H1 (cell line): ENCODE data around the gene CRYM. TPM values are rescaled to one million over a fixed set of nuclear protein-coding genes. Genes with fewer than 3 reads are reported as not detected.

Experiments used
- CTCF ChIA-PET: fragments of 300-600 bp; sonication (Branson Sonifier 250); formaldehyde crosslinking; loops from one replicate; lab custom pipeline; 2021; ENCODE audit not compliant: partially characterized antibody; lab: Charles Lee
- POLR2A ChIA-PET: fragments of 300-600 bp; sonication (Branson Sonifier 250); formaldehyde crosslinking; loops from one replicate; lab custom pipeline; 2021; ENCODE audit warnings: inconsistent platforms; ENCODE audit not compliant: partially characterized antibody; lab: Charles Lee
- DNase-seq, 2 experiments: peaks; one replicate each; pipeline versions ENCODE4 v3.0.0 to v3.0.0-alpha.2; 2010 to 2022; ENCODE audit warnings: low spot score in 2 of 2, low read depth in 1 of 2, mixed read lengths in 1 of 2
- FAIRE-seq: peaks from 2 replicates; lab custom pipeline; 2011; peaks lifted over from hg19 to GRCh38; lab: Jason Lieb, UNC
- H2AFZ ChIP-seq: 2 replicates; pipeline ENCODE4 v1.8.1; 2012; ENCODE audit warnings: low read length, inconsistent platforms
- H2AK5ac ChIP-seq: 2 replicates; pipeline ENCODE4 v1.6.1; 2013; ENCODE audit warnings: low read depth, low read length
- H2BK120ac ChIP-seq: replicated peaks from 2 replicates; pipeline ENCODE3; 2013; ENCODE audit warnings: low read depth, low read length, inconsistent platforms
- H2BK12ac ChIP-seq: 2 replicates; pipeline ENCODE4 v1.6.1; 2013; ENCODE audit warnings: low read depth, low read length
- H2BK15ac ChIP-seq: 2 replicates; pipeline ENCODE4 v1.6.1; 2013; ENCODE audit warnings: low read length
- H2BK20ac ChIP-seq: 2 replicates; pipeline ENCODE4 v1.6.1; 2013; ENCODE audit warnings: low read length
- H2BK5ac ChIP-seq: 2 replicates; pipeline ENCODE4 v1.6.1; 2013; ENCODE audit warnings: low read depth, low read length
- H3K14ac ChIP-seq: 2 replicates; pipeline ENCODE4 v1.6.1; 2013; ENCODE audit warnings: inconsistent platforms; ENCODE audit not compliant: insufficient read length
- H3K18ac ChIP-seq: 2 replicates; pipeline ENCODE4 v1.6.1; 2013; ENCODE audit warnings: low read length; ENCODE audit errors: extremely low read depth
- H3K23ac ChIP-seq: 2 replicates; pipeline ENCODE4 v1.6.1; 2013; ENCODE audit warnings: inconsistent platforms; ENCODE audit not compliant: insufficient read length
- H3K23me2 ChIP-seq: 2 replicates; pipeline ENCODE4 v1.6.1; 2013; ENCODE audit warnings: low read depth, low read length
- H3K27ac ChIP-seq: 2 replicates; pipeline ENCODE4 v1.6.1; 2011; ENCODE audit warnings: low read depth, low read length, inconsistent platforms
- H3K27me3 ChIP-seq, 4 experiments: replicated peaks in 1 of 4; 1 replicate in 1 of 4; 2 replicates in 3 of 4; pipeline versions ENCODE4 v1.6.1 to v1.8.1; 2011 to 2013; ENCODE audit warnings: low read length in 3 of 4, mild to moderate bottlenecking in 3 of 4, inconsistent platforms in 2 of 4, mixed read lengths in 2 of 4, moderate library complexity in 1 of 4; ENCODE audit not compliant: control insufficient read depth in 3 of 4, insufficient read depth in 3 of 4; ENCODE audit errors: extremely low read depth in 1 of 4
- H3K36me3 ChIP-seq, 4 experiments: 2 replicates each; pipeline versions ENCODE4 v1.6.1 to v1.8.1; 2011 to 2013; ENCODE audit warnings: mild to moderate bottlenecking in 4 of 4, low read length in 3 of 4, moderate library complexity in 2 of 4, control low read depth in 1 of 4, inconsistent platforms in 1 of 4; ENCODE audit not compliant: insufficient read depth in 4 of 4, control insufficient read depth in 2 of 4
- H3K4ac ChIP-seq: replicated peaks from 2 replicates; pipeline ENCODE3; 2013; ENCODE audit warnings: low read length, low read depth, mixed read lengths, inconsistent platforms; ENCODE audit not compliant: insufficient read length
- H3K4me1 ChIP-seq, 4 experiments: replicated peaks in 1 of 4; 1 replicate in 1 of 4; 2 replicates in 3 of 4; pipeline versions ENCODE4 v1.6.1 to v1.8.1; 2011 to 2013; ENCODE audit warnings: low read length in 3 of 4, inconsistent platforms in 2 of 4, mixed read lengths in 1 of 4; ENCODE audit not compliant: insufficient read depth in 4 of 4, control insufficient read depth in 3 of 4
- H3K4me2 ChIP-seq, 2 experiments: 2 replicates each; pipeline versions ENCODE4 v1.6.1 to v1.8.1; 2011 to 2013; ENCODE audit warnings: low read depth in 2 of 2, low read length in 2 of 2, control low read depth in 1 of 2, inconsistent platforms in 1 of 2, mild to moderate bottlenecking in 1 of 2; ENCODE audit not compliant: insufficient read depth in 1 of 2
- H3K4me3 ChIP-seq, 4 experiments: fragments of 200-600, 300-600 bp in 1 of 4; sonication (generic), shearing (Covaris generic), sonication (Bioruptor Twin) in 1 of 4; 2 replicates each; pipeline versions ENCODE4 v1.5.1 to v1.8.1; 2011 to 2016; ENCODE audit warnings: low read length in 4 of 4, low read depth in 3 of 4, control low read depth in 2 of 4, inconsistent platforms in 2 of 4, mild to moderate bottlenecking in 2 of 4, mixed read lengths in 1 of 4, moderate library complexity in 1 of 4; ENCODE audit not compliant: insufficient read depth in 2 of 4; ENCODE audit errors: extremely low read depth in 1 of 4
- H3K56ac ChIP-seq: replicated peaks from 2 replicates; pipeline ENCODE3; 2013; ENCODE audit warnings: low read depth, mild to moderate bottlenecking, mixed read lengths, low read length, inconsistent platforms; ENCODE audit not compliant: insufficient read length
- H3K79me1 ChIP-seq: 2 replicates; pipeline ENCODE4 v1.6.1; 2013; ENCODE audit warnings: low read depth, low read length, control low read depth
- H3K79me2 ChIP-seq, 2 experiments: 2 replicates each; pipeline versions ENCODE4 v1.6.1 to v1.8.1; 2012 to 2013; ENCODE audit warnings: low read length in 2 of 2, mild to moderate bottlenecking in 2 of 2, inconsistent platforms in 1 of 2; ENCODE audit not compliant: insufficient read depth in 2 of 2, control insufficient read depth in 1 of 2
- H3K9ac ChIP-seq, 4 experiments: replicated peaks in 1 of 4; 1 replicate in 1 of 4; 2 replicates in 3 of 4; pipeline versions ENCODE4 v1.6.1 to v1.8.1; 2011 to 2013; ENCODE audit warnings: low read depth in 3 of 4, low read length in 3 of 4, control low read depth in 2 of 4, mild to moderate bottlenecking in 2 of 4, moderate library complexity in 2 of 4, inconsistent platforms in 1 of 4; ENCODE audit errors: extremely low read depth in 1 of 4
- H3K9me3 ChIP-seq, 2 experiments: 2 replicates each; pipeline versions ENCODE4 v1.6.1 to v1.8.1; 2012 to 2013; ENCODE audit warnings: mild to moderate bottlenecking in 2 of 2, moderate library complexity in 2 of 2, control low read depth in 1 of 2, inconsistent platforms in 1 of 2, low read depth in 1 of 2, low read length in 1 of 2, mixed read lengths in 1 of 2; ENCODE audit not compliant: insufficient read depth in 2 of 2
- H4K20me1 ChIP-seq, 2 experiments: replicated peaks in 1 of 2; 2 replicates each; pipeline versions ENCODE3 to v1.8.1; 2011 to 2013; ENCODE audit warnings: inconsistent platforms in 2 of 2, low read length in 2 of 2, mild to moderate bottlenecking in 1 of 2; ENCODE audit not compliant: insufficient read depth in 2 of 2, control insufficient read depth in 1 of 2
- H4K5ac ChIP-seq: 2 replicates; pipeline ENCODE4 v1.6.1; 2013; ENCODE audit warnings: low read length, low read depth, mixed read lengths, inconsistent platforms; ENCODE audit not compliant: insufficient read length
- H4K8ac ChIP-seq: 2 replicates; pipeline ENCODE4 v1.8.0; 2013; ENCODE audit warnings: mild to moderate bottlenecking, moderate library complexity, low read length, inconsistent platforms; ENCODE audit not compliant: insufficient read depth; ENCODE audit errors: extremely low read depth
- H4K91ac ChIP-seq: replicated peaks from 2 replicates; pipeline ENCODE3; 2013; ENCODE audit warnings: low read length, mixed read lengths, inconsistent platforms; ENCODE audit not compliant: insufficient read length
- CBX5 ChIP-seq: fragments of 300-800, 300-1000 bp; sonication (generic); IDR thresholded peaks from 2 replicates; pipeline ENCODE4 v1.7.1; 2016; ENCODE audit warnings: antibody characterized with exemption, low read length, low read depth
- EGR1 ChIP-seq: IDR thresholded peaks from 2 replicates; pipeline ENCODE4 v1.6.1; 2011; ENCODE audit warnings: low read depth, low read length, borderline replicate concordance
- HDAC2 ChIP-seq, 2 experiments: fragments of 300-600 bp in 1 of 2; sonication (generic) in 1 of 2; IDR thresholded peaks; 2 replicates each; pipeline ENCODE4 v1.6.1; 2011 to 2012; ENCODE audit warnings: low read depth in 2 of 2, low read length in 2 of 2, mild to moderate bottlenecking in 2 of 2, moderate library complexity in 2 of 2, borderline replicate concordance in 1 of 2, inconsistent platforms in 1 of 2
- HDAC6 ChIP-seq: IDR thresholded peaks from one replicate; pipeline ENCODE4 v1.7.1; 2012; ENCODE audit warnings: low read depth, mild to moderate bottlenecking, inconsistent platforms, low read length, moderate library complexity
- JUND ChIP-seq: IDR thresholded peaks from 2 replicates; pipeline ENCODE4 v1.6.1; 2011; ENCODE audit warnings: mild to moderate bottlenecking, improper control_type of control experiment, low read length
- NRF1 ChIP-seq: IDR thresholded peaks from 2 replicates; pipeline ENCODE4 v1.6.1; 2011; ENCODE audit warnings: mild to moderate bottlenecking, low read depth, low read length, improper control_type of control experiment
- POLR2AphosphoS5 ChIP-seq: IDR thresholded peaks from 2 replicates; pipeline ENCODE4 v1.6.1; 2011; ENCODE audit warnings: low read depth, low read length
- SIRT6 ChIP-seq: IDR thresholded peaks from one replicate; pipeline ENCODE4 v1.7.1; 2012; ENCODE audit warnings: low read length, inconsistent platforms
- SP4 ChIP-seq: IDR thresholded peaks from 2 replicates; pipeline ENCODE4 v1.6.1; 2012; ENCODE audit warnings: low read length, inconsistent platforms
- SRF ChIP-seq: IDR thresholded peaks from 2 replicates; pipeline ENCODE4 v1.6.1; 2011; ENCODE audit warnings: mild to moderate bottlenecking, low read depth, low read length, moderate library complexity
- TBP ChIP-seq: IDR thresholded peaks from 2 replicates; pipeline ENCODE4 v1.6.1; 2011; ENCODE audit warnings: low read depth, low read length, improper control_type of control experiment
- WGBS, 2 experiments: shearing (Covaris generic) in 1 of 2; methylation state at CpG; one replicate each; pipeline versions ENCODE4 v1.1.6 to v1.1.7; 2013 to 2015; ENCODE audit warnings: low lambda C conversion rate in 2 of 2, mixed read lengths in 2 of 2, inconsistent platforms in 1 of 2, low coverage in 1 of 2, missing lambda C conversion rate in 1 of 2; ENCODE audit not compliant: insufficient replicate concordance in 2 of 2, insufficient coverage in 1 of 2, insufficient read length in 1 of 2; ENCODE audit errors: extremely low coverage in 1 of 2, missing lambda C conversion rate in 1 of 2; 5-methylcytosine and 5-hydroxymethylcytosine counted together
- polyA plus RNA-seq, 7 experiments: library from polyadenylated mRNA; depleted of rRNA in 3 of 7; stranded (reverse) in 5 of 7; unstranded in 2 of 7; fragments of >200 nt in 5 of 7; fragments of 200-250 nt in 2 of 7; gene quantifications; 1 replicate in 5 of 7; 2 replicates in 1 of 7; 4 replicates in 1 of 7; pipeline versions ENCODE4 v1.2.1 to v1.2.3, GENCODE V29; 2011 to 2013; ENCODE audit warnings: missing spikeins in 2 of 7, mixed read lengths in 2 of 7
- total RNA-seq: library from RNA; stranded (reverse); fragmentation: NEBNext Ultra II Directional; extraction: Animal tissue kit (Norgen Biotek cat#: 25700); gene quantifications from 2 replicates; pipeline ENCODE4 v1.2.1, GENCODE V29; 2021
- TF ChIP-seq, protein P1 (sequence below): IDR thresholded peaks from 2 replicates; pipeline ENCODE4 v1.6.1; 2011; ENCODE audit warnings: low read depth, mild to moderate bottlenecking, low read length; ENCODE audit not compliant: insufficient read depth

The CRYM gene
- total and polyA plus RNA-seq, 2 of the 8 experiments (the other 6 are each of a cell fraction or from before 2014, with no cell fraction given), result 12.9 to 40.4 TPM

DNA sequence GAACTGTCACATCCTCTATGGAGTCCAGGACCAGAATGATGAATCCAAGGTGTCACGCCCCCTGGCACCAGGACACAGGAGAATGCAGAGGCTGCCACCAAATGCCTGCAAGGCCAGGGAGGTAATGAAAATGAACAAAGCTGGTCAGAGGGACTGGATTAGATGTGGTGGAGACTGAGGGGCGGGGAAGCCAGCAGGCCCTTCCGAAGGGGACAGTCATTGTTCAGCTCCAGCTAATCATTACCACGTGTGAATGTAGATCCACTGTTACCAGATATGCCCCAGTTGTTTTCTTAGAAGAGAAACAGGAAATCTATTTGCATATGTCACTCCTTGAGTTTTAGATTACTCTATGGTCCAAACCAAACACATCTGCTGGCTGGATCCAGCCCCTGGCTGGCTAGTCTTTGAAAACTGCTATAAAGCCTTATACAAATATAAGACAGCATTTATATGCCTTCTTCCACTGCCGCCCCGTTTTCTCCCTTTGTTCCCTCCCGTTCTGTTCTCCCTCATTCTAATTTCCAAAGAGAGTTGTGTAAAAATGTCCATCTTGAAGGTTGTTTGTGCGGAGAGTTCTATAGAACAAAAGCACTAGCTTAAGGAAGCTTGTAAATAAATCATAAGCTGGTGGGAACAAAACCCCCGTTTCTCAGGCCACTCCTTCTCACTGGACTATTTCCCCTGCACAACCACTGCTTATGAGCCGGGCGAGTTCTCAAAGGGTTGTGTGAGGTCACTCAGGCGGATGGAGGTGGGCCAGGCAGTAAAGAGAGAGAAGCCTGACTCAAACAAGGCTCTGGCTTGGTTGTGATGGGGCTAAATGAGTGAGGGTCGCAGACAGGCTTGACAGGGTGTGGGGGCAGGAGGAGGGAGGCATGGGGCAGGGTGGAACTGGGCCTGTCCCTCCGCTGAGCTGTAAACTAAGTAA lies 14.2 kb downstream of the CRYM start:
- Histone ChIP-seq H3K18ac (no peak overlapping the region), H3K23ac (no peak overlapping the region), H3K79me1 (no peaks in the 10 kb centered on the region), H3K4me2 (no peak overlapping the region), H2BK5ac (no peak overlapping the region), H4K20me1 (no peaks in the 10 kb centered on the region), H3K27ac (no peak overlapping the region), H2BK12ac (no peak overlapping the region), H3K4me3 (no peak overlapping the region), H3K9me3 (no peaks in the 10 kb centered on the region), H4K91ac (no peak overlapping the region), H3K14ac (no peak overlapping the region), H3K4me1 (no peaks in the 10 kb centered on the region), H2AK5ac (no peak overlapping the region), H3K27me3 (no peaks in the 10 kb centered on the region), H2BK20ac (no peak overlapping the region), H3K36me3 (no peaks in the 10 kb centered on the region; a peak in 1 of 8 replicates), H4K5ac (no peak overlapping the region), H2BK120ac (no peak overlapping the region), H3K56ac (no peak overlapping the region), H3K9ac (no peak overlapping the region), H3K4ac (no peak overlapping the region), H4K8ac (no peak overlapping the region), H3K79me2 (no peaks in the 10 kb centered on the region), H2AFZ (no peak overlapping the region), H3K23me2 (no peaks in the 10 kb centered on the region), H2BK15ac (no peak overlapping the region)
- POLR2A ChIA-PET, result no interaction called here
- 83% methylated on average over 14 of the region's 14 CpGs; no CpG with 5 or more reads in 1 of the 2 experiments for WGBS, 2 experiments
- CTCF ChIA-PET, result interaction anchor here (0.6 to 3.8 kb wide), 5 partner anchors 10 to 75 kb away, joined by 3 to 18 read pairs (median 5); partner anchors contain the start of gene CRYM
- FAIRE-seq (no peak), DNase-seq (no peak)
- TF ChIP-seq SP4 (no peak), SIRT6 (no peak), TBP (no peak), CBX5 (no peak), NRF1 (no peak), POLR2AphosphoS5 (no peak), JUND (no peak), HDAC2 (IDR thresholded peaks at IDR 0.05; ENCODE audit: borderline replicate concordance in 1 of 2, low read depth in 2 of 2, low read length in 2 of 2) (no peak), EGR1 (no peak), SRF (no peak), HDAC6 (no peak)
- TF ChIP-seq, protein P1, sequence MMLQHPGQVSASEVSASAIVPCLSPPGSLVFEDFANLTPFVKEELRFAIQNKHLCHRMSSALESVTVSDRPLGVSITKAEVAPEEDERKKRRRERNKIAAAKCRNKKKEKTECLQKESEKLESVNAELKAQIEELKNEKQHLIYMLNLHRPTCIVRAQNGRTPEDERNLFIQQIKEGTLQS, result no peak
